HG03565 (cell line): ENCODE data around the gene PIGV.

Source experiments
- ATAC-seq: cut with Tn5 transposase; IDR thresholded peaks from one replicate; pipeline ENCODE4 v1.9.1; 2021; ENCODE audit warnings: mild to moderate bottlenecking, moderate library complexity; ENCODE audit not compliant: unreplicated experiment

PIGV gene

GRCh38 chr1:26787706-26788514 is at the start of gene PIGV:
Gene PIGV (plus strand): TSS chr1:26787950. CDS start chr1:26790816, 2,866 bp downstream.
- peak; percentile 48 for ATAC-seq

- ATAC-seq, result no peak
These were observed 48.3 kb upstream of the PIGV start for GRCh38 chr1:26739329-26739914.

- no peak for ATAC-seq
These were observed 47.6 kb upstream of the PIGV start for GRCh38 chr1:26740023-26740634.

GRCh38 chr1:26740952-26741351 is 46.8 kb upstream of the PIGV start:
- no peak for ATAC-seq

- no peak for ATAC-seq
These were observed 44.2 kb upstream of the PIGV start for GRCh38 chr1:26743426-26744059.

- peak; percentile 92 for ATAC-seq
These were observed 43.4 kb upstream of the PIGV start for GRCh38 chr1:26744075-26744959.

GRCh38 chr1:26745191-26745590 is 42.6 kb upstream of the PIGV start:
- ATAC-seq, result no peak

- no peak for ATAC-seq
These were observed 40.7 kb upstream of the PIGV start for GRCh38 chr1:26747048-26747447.

- ATAC-seq, result no peak
These were observed 39.4 kb upstream of the PIGV start for GRCh38 chr1:26748351-26748750.

GRCh38 chr1:26749458-26749857 is 38.3 kb upstream of the PIGV start:
- ATAC-seq, result no peak

GRCh38 chr1:26750428-26750827 is 37.3 kb upstream of the PIGV start:
- no peak for ATAC-seq

GRCh38 chr1:26752519-26752918 is 35.2 kb upstream of the PIGV start:
- no peak for ATAC-seq

- no peak for ATAC-seq
These were observed 33.5 kb upstream of the PIGV start for GRCh38 chr1:26754086-26754874.

GRCh38 chr1:26758358-26758757 is 29.4 kb upstream of the PIGV start:
- ATAC-seq, result no peak

GRCh38 chr1:26759531-26759930 is 28.2 kb upstream of the PIGV start:
- ATAC-seq, result no peak

- ATAC-seq, result no peak
These were observed 26.5 kb upstream of the PIGV start for GRCh38 chr1:26761217-26761616.

GRCh38 chr1:26767714-26768113 is 20.0 kb upstream of the PIGV start:
- no peak for ATAC-seq

- ATAC-seq, result no peak
These were observed 19.0 kb upstream of the PIGV start for GRCh38 chr1:26768755-26769154.

GRCh38 chr1:26771285-26771642 is 16.5 kb upstream of the PIGV start:
- no peak for ATAC-seq
